GM18519 (cell line): ENCODE data around the gene ENTREP3.
"Not testable (repeated sequence)": the region's sequence is repeated elsewhere in the genome, so short reads cannot be mapped to it uniquely, and the experiment has no call there.

Experiments
- ATAC-seq: cut with Tn5 transposase; IDR thresholded peaks from one replicate; pipeline ENCODE4 v1.9.1; 2021; ENCODE audit warnings: mild to moderate bottlenecking, moderate library complexity; ENCODE audit not compliant: unreplicated experiment, low FRiP score

The ENTREP3 gene

GRCh38 chr1:155226910-155227260 lies 28.4 kb downstream of the ENTREP3 start:
- ATAC-seq = no peak

GRCh38 chr1:155226188-155226909 lies 28.9 kb downstream of the ENTREP3 start:
- ATAC-seq = no peak

- ATAC-seq = not testable (repeated sequence)
Observed at GRCh38 chr1:155225404-155225759, 29.9 kb downstream of the ENTREP3 start.

GRCh38 chr1:155223047-155223446 lies 32.2 kb downstream of the ENTREP3 start:
- no peak for ATAC-seq

- not testable (repeated sequence) for ATAC-seq
Observed at GRCh38 chr1:155220211-155220965, 34.9 kb downstream of the ENTREP3 start.

GRCh38 chr1:155219592-155220031 lies 35.7 kb downstream of the ENTREP3 start:
- no peak for ATAC-seq

- no peak for ATAC-seq
Observed at GRCh38 chr1:155218854-155219591, 36.3 kb downstream of the ENTREP3 start.

GRCh38 chr1:155214702-155215101 lies 40.6 kb downstream of the ENTREP3 start:
- not testable (repeated sequence) for ATAC-seq

GRCh38 chr1:155212051-155212440 lies 43.2 kb downstream of the ENTREP3 start:
- not testable (repeated sequence) for ATAC-seq

GRCh38 chr1:155211381-155212050 lies 43.8 kb downstream of the ENTREP3 start:
- ATAC-seq = not testable (repeated sequence)

GRCh38 chr1:155210314-155211104 lies 44.8 kb downstream of the ENTREP3 start:
- no peak for ATAC-seq

GRCh38 chr1:155209312-155209721 lies 46.0 kb downstream of the ENTREP3 start:
- no peak for ATAC-seq

GRCh38 chr1:155208541-155209311 lies 46.6 kb downstream of the ENTREP3 start, which contains the start of gene MTX1:
Gene MTX1, plus strand, starts transcription at chr1:155208695. Its CDS starts 110 bp downstream, at chr1:155208805.
- ATAC-seq = peak; percentile 41

GRCh38 chr1:155207806-155208540 lies 47.3 kb downstream of the ENTREP3 start, which contains the start of gene THBS3:
Gene THBS3, minus strand, starts transcription at chr1:155207897. Its CDS starts 21 bp downstream, at chr1:155207876.
- ATAC-seq = no peak

GRCh38 chr1:155206891-155207805 lies 48.1 kb downstream of the ENTREP3 start:
- ATAC-seq = no peak

GRCh38 chr1:155205969-155206593 lies 49.2 kb downstream of the ENTREP3 start:
- ATAC-seq = no peak

- ATAC-seq = no peak
Observed at GRCh38 chr1:155205035-155205434, 50.2 kb downstream of the ENTREP3 start.
